Measurements from ENCODE around the gene PLD3.

Gene PLD3

GRCh38 chr19:40396886-40397567, 48.5 kb downstream of the PLD3 start:
- H3K4me3 ChIP-seq (ENCODE audit: low read depth, low read length), result no peak overlapping the region

GRCh38 chr19:40397568-40397906, 49.0 kb downstream of the PLD3 start:
- DNase-seq (ENCODE audit: low read depth), result no peak
- TF ChIP-seq MAX (IDR thresholded peaks at IDR 0.05; ENCODE audit: low read depth, low read length) (no peak), MYC (IDR thresholded peaks at IDR 0.05; ENCODE audit: low read depth, low read length) (no peak), POLR2A (IDR thresholded peaks at IDR 0.05; ENCODE audit: extremely low read depth, insufficient read length) (no peak), CTCF (IDR thresholded peaks at IDR 0.05; ENCODE audit: low read depth, low read length) (no peak)

More at GRCh38 chr19:40396886-40397567, 48.5 kb downstream of the PLD3 start:
- no peak for DNase-seq (ENCODE audit: low read depth)
- TF ChIP-seq MYC (IDR thresholded peaks at IDR 0.05; ENCODE audit: low read depth, low read length), result no peak
- no peak for TF ChIP-seq MAX (IDR thresholded peaks at IDR 0.05; ENCODE audit: low read depth, low read length)
- no peak for TF ChIP-seq POLR2A (IDR thresholded peaks at IDR 0.05; ENCODE audit: extremely low read depth, insufficient read length)
- TF ChIP-seq CTCF (IDR thresholded peaks at IDR 0.05; ENCODE audit: low read depth, low read length), result no peak

GRCh38 chr19:40398417-40399131, 50.1 kb downstream of the PLD3 start:
- no peak for TF ChIP-seq POLR2A (IDR thresholded peaks at IDR 0.05; ENCODE audit: extremely low read depth, insufficient read length)
- no peak for TF ChIP-seq CTCF (IDR thresholded peaks at IDR 0.05; ENCODE audit: low read depth, low read length)
- TF ChIP-seq MAX (IDR thresholded peaks at IDR 0.05; ENCODE audit: low read depth, low read length), result no peak
- no peak for TF ChIP-seq MYC (IDR thresholded peaks at IDR 0.05; ENCODE audit: low read depth, low read length)
- no peak overlapping the region for H3K4me3 ChIP-seq (ENCODE audit: low read depth, low read length)
- no peak for DNase-seq (ENCODE audit: low read depth)

More at GRCh38 chr19:40397568-40397906, 49.0 kb downstream of the PLD3 start:
- H3K4me3 ChIP-seq (ENCODE audit: low read depth, low read length), result no peak overlapping the region

GRCh38 chr19:40400559-40400958, 52.1 kb downstream of the PLD3 start:
- TF ChIP-seq CTCF (IDR thresholded peaks at IDR 0.05; ENCODE audit: low read depth, low read length), result no peak
- TF ChIP-seq POLR2A (IDR thresholded peaks at IDR 0.05; ENCODE audit: extremely low read depth, insufficient read length), result no peak
- no peak for TF ChIP-seq MYC (IDR thresholded peaks at IDR 0.05; ENCODE audit: low read depth, low read length)
- no peak for TF ChIP-seq MAX (IDR thresholded peaks at IDR 0.05; ENCODE audit: low read depth, low read length)
- DNase-seq (ENCODE audit: low read depth), result no peak
- H3K4me3 ChIP-seq (ENCODE audit: low read depth, low read length), result no peak overlapping the region

GRCh38 chr19:40403262-40403984, 54.9 kb downstream of the PLD3 start:
- DNase-seq (ENCODE audit: low read depth), result peak; percentile 87
- H3K4me3 ChIP-seq (ENCODE audit: low read depth, low read length), result no peak overlapping the region
- no peak for TF ChIP-seq CTCF (IDR thresholded peaks at IDR 0.05; ENCODE audit: low read depth, low read length)
- no peak for TF ChIP-seq MYC (IDR thresholded peaks at IDR 0.05; ENCODE audit: low read depth, low read length)
- TF ChIP-seq POLR2A (IDR thresholded peaks at IDR 0.05; ENCODE audit: extremely low read depth, insufficient read length), result no peak
- TF ChIP-seq MAX (IDR thresholded peaks at IDR 0.05; ENCODE audit: low read depth, low read length), result no peak
